IMR-90 (cell line): Measurements from ENCODE around the gene GLIS1. TPM values are rescaled to one million over a fixed set of nuclear protein-coding genes. Genes with fewer than 3 reads are reported as not detected.

Source experiments
- ATAC-seq: fragments of 200-7000 bp; cut with Tn5 transposase; 2 replicates; pipeline ENCODE4 v1.9.1; 2020; ENCODE audit warnings: low read depth, mild to moderate bottlenecking, moderate library complexity
- BruUV-seq: library from RNA; stranded (reverse); fragments of 400-500 nt; replicated peaks from 2 replicates; lab custom pipeline; 2021; lab: Mats Ljungman, UMichigan
- CTCF ChIA-PET: fragments of 300-600 bp; formaldehyde crosslinking; extraction: SDS; loops from one replicate; lab custom pipeline; 2021; ENCODE audit warnings: antibody characterized with exemption; lab: Yijun Ruan, JAX
- POLR2A ChIA-PET: fragments of 300-600 bp; sonication (Branson Sonifier 250); formaldehyde crosslinking; loops from one replicate; lab custom pipeline; 2022; ENCODE audit warnings: antibody characterized with exemption; ENCODE audit not compliant: unreplicated experiment; lab: Charles Lee
- DNase-seq: peaks from one replicate; pipeline ENCODE4 v3.0.0; 2013
- H2AFZ ChIP-seq: replicated peaks from 2 replicates; pipeline ENCODE3; 2013; ENCODE audit warnings: low read length, mild to moderate bottlenecking; ENCODE audit not compliant: poor library complexity
- H2AK5ac ChIP-seq: 2 replicates; pipeline ENCODE4 v1.6.1; 2013; ENCODE audit warnings: low read depth, low read length, inconsistent platforms
- H2AK9ac ChIP-seq: replicated peaks from 2 replicates; pipeline ENCODE3; 2013; ENCODE audit warnings: mild to moderate bottlenecking, low read depth, low read length, moderate library complexity; ENCODE audit not compliant: poor library complexity
- H2BK120ac ChIP-seq: 2 replicates; pipeline ENCODE4 v1.6.1; 2013; ENCODE audit warnings: low read depth, low read length, inconsistent platforms
- H2BK15ac ChIP-seq: 3 replicates; pipeline ENCODE4 v1.6.1; 2013; ENCODE audit warnings: low read depth, low read length, inconsistent platforms
- H2BK20ac ChIP-seq: 2 replicates; pipeline ENCODE4 v1.6.1; 2013; ENCODE audit warnings: low read depth, mild to moderate bottlenecking, inconsistent platforms, low read length, moderate library complexity
- H2BK5ac ChIP-seq: 2 replicates; pipeline ENCODE4 v1.6.1; 2013; ENCODE audit warnings: mild to moderate bottlenecking, low read depth, low read length, inconsistent platforms; ENCODE audit not compliant: poor library complexity, severe bottlenecking
- H3K14ac ChIP-seq: replicated peaks from 2 replicates; pipeline ENCODE4 v1.6.1; 2013; ENCODE audit warnings: low read depth, low read length, inconsistent platforms
- H3K18ac ChIP-seq: 2 replicates; pipeline ENCODE4 v1.6.1; 2013; ENCODE audit warnings: low read depth, low read length, control low read depth
- H3K23ac ChIP-seq: 2 replicates; pipeline ENCODE4 v1.6.1; 2013; ENCODE audit warnings: low read depth, low read length, inconsistent platforms
- H3K27ac ChIP-seq: 2 replicates; pipeline ENCODE4 v1.5.1; 2013; ENCODE audit warnings: mild to moderate bottlenecking, control low read depth, low read length; ENCODE audit not compliant: insufficient read depth
- H3K27me3 ChIP-seq: 2 replicates; pipeline ENCODE4 v1.6.1; 2013; ENCODE audit warnings: low read length; ENCODE audit not compliant: control insufficient read depth, insufficient read depth
- H3K36me3 ChIP-seq: 2 replicates; pipeline ENCODE4 v1.6.1; 2013; ENCODE audit warnings: low read length, mixed read lengths; ENCODE audit not compliant: control insufficient read depth, insufficient read depth
- H3K4ac ChIP-seq: 2 replicates; pipeline ENCODE4 v1.6.1; 2013; ENCODE audit warnings: low read depth, low read length, inconsistent platforms
- H3K4me1 ChIP-seq: 2 replicates; pipeline ENCODE4 v1.6.1; 2013; ENCODE audit warnings: low read length, mixed read lengths; ENCODE audit not compliant: control insufficient read depth, insufficient read depth
- H3K4me2 ChIP-seq: 2 replicates; pipeline ENCODE4 v1.6.1; 2013; ENCODE audit warnings: low read depth, mild to moderate bottlenecking, control low read depth, low read length, moderate library complexity
- H3K4me3 ChIP-seq: 2 replicates; pipeline ENCODE4 v1.5.1; 2013; ENCODE audit warnings: low read depth, mild to moderate bottlenecking, control low read depth, low read length, moderate library complexity; ENCODE audit not compliant: insufficient read depth
- H3K56ac ChIP-seq: 2 replicates; pipeline ENCODE4 v1.6.1; 2013; ENCODE audit warnings: low read length, inconsistent platforms; ENCODE audit not compliant: insufficient read depth; ENCODE audit errors: extremely low read depth
- H3K79me1 ChIP-seq, 2 experiments: 2 replicates each; pipeline ENCODE4 v1.6.1; 2013; ENCODE audit warnings: low read length in 2 of 2, inconsistent platforms in 1 of 2, low read depth in 1 of 2
- H3K9ac ChIP-seq: 2 replicates; pipeline ENCODE4 v1.6.1; 2013; ENCODE audit warnings: low read depth, low read length, control low read depth
- H3K9me1 ChIP-seq: 2 replicates; pipeline ENCODE4 v1.6.1; 2013; ENCODE audit warnings: low read length, inconsistent platforms; ENCODE audit not compliant: insufficient read depth
- H3K9me3 ChIP-seq: 2 replicates; pipeline ENCODE4 v1.6.1; 2013; ENCODE audit warnings: low read length; ENCODE audit not compliant: control insufficient read depth, insufficient read depth
- H4K20me1 ChIP-seq: 2 replicates; pipeline ENCODE4 v1.6.1; 2013; ENCODE audit warnings: low read length, inconsistent platforms; ENCODE audit not compliant: insufficient read depth
- H4K5ac ChIP-seq: 2 replicates; pipeline ENCODE4 v1.6.1; 2013; ENCODE audit warnings: mild to moderate bottlenecking, low read depth, low read length, control low read depth
- H4K8ac ChIP-seq, 2 experiments: 2 replicates each; pipeline ENCODE4 v1.6.1; 2013; ENCODE audit warnings: low read depth in 2 of 2, low read length in 2 of 2, control low read depth in 1 of 2, inconsistent platforms in 1 of 2
- H4K91ac ChIP-seq: 2 replicates; pipeline ENCODE4 v1.6.1; 2013; ENCODE audit warnings: low read depth, low read length, inconsistent platforms; ENCODE audit not compliant: insufficient read depth
- BHLHE40 ChIP-seq: fragments of 150-350 bp; IDR thresholded peaks from 2 replicates; pipeline ENCODE4 v1.6.1; 2016; ENCODE audit warnings: mild to moderate bottlenecking, low read depth, low read length
- CHD1 ChIP-seq: IDR thresholded peaks from 2 replicates; pipeline ENCODE4 v1.6.1; 2012; ENCODE audit warnings: low read depth, low read length, improper control_type of control experiment
- ELK1 ChIP-seq: fragments of 150-350 bp; IDR thresholded peaks from 2 replicates; pipeline ENCODE4 v1.6.1; 2016; ENCODE audit warnings: low read depth, mild to moderate bottlenecking, low read length, moderate library complexity, borderline replicate concordance
- MAZ ChIP-seq: IDR thresholded peaks from 2 replicates; pipeline ENCODE4 v1.6.1; 2012; ENCODE audit warnings: low read depth, mild to moderate bottlenecking, low read length, improper control_type of control experiment, moderate library complexity, borderline replicate concordance
- NFE2L2 ChIP-seq: fragments of 150-350 bp; IDR thresholded peaks from 2 replicates; pipeline ENCODE4 v1.6.1; 2016; ENCODE audit warnings: low read depth, mild to moderate bottlenecking, low read length
- POLR2A ChIP-seq: IDR thresholded peaks from 2 replicates; pipeline ENCODE4 v1.6.1; 2012; ENCODE audit warnings: mild to moderate bottlenecking, low read depth, low read length
- RAD21 ChIP-seq: IDR thresholded peaks from 2 replicates; pipeline ENCODE4 v1.6.1; 2012; ENCODE audit warnings: low read length, improper control_type of control experiment
- SMC3 ChIP-seq: fragments of 150-350 bp; IDR thresholded peaks from 2 replicates; pipeline ENCODE4 v1.6.1; 2016; ENCODE audit warnings: low read depth, mild to moderate bottlenecking, antibody characterized with exemption, low read length, moderate library complexity
- WGBS, 2 experiments: methylation state at CpG; one replicate each; pipeline versions ENCODE4 v1.1.5 to v1.1.7; 2013; ENCODE audit warnings: missing lambda C conversion rate in 2 of 2; ENCODE audit not compliant: insufficient read length in 1 of 2; ENCODE audit errors: extremely low coverage in 2 of 2; 5-methylcytosine and 5-hydroxymethylcytosine counted together
- dilution Hi-C: fragments of 300-500 bp; cut with HindIII; formaldehyde crosslinking; loops from one replicate; pipeline ENCODE4 v1.14.3; 2018; ENCODE audit warnings: low sequenced_read_pairs; ENCODE audit not compliant: unreplicated experiment
- in situ Hi-C: fragments of 300-500 bp; cut with MboI; formaldehyde crosslinking; loops from 3 replicates; pipeline ENCODE4 v1.14.3; 2019; ENCODE audit warnings: low sequenced_read_pairs, inconsistent platforms, mixed read lengths
- intact Hi-C: fragments of 100-400 bp; cut with micrococcal nuclease; formaldehyde crosslinking; loops from 2 replicates; pipeline ENCODE4 v1.10.0; 2022
- polyA plus RNA-seq, 3 experiments: library from polyadenylated mRNA; depleted of rRNA; stranded (reverse); fragments of >200 nt; gene quantifications; 2 replicates each; pipeline ENCODE4 v1.2.3, GENCODE V29; 2012; ENCODE audit warnings: low replicate concordance in 1 of 3
- total RNA-seq: library from RNA; depleted of rRNA; stranded (reverse); fragments of >200 nt; gene quantifications from 2 replicates; pipeline ENCODE4 v1.2.3, GENCODE V29; 2012

Gene GLIS1
- total and polyA plus RNA-seq, 2 of the 4 experiments (the other 2 are of a cell fraction) = 0.18 to 2.3 TPM

- dilution Hi-C loops = no loop called here
- H2AFZ ChIP-seq = peak overlapping the region; percentile 9
- no peak overlapping the region for H2BK120ac ChIP-seq
- in situ Hi-C loops = no loop called here
- no peak overlapping the region for H3K27ac ChIP-seq
- H3K23ac ChIP-seq = no peak overlapping the region
- no peak overlapping the region for H3K18ac ChIP-seq
- H3K79me1 ChIP-seq = no peaks in the 10 kb centered on the region
- CTCF ChIA-PET = no interaction called here
- BruUV-seq = no TSS peak
- H3K4me1 ChIP-seq = peaks cover 5% of the 10 kb centered on the region
- no peak overlapping the region for H2BK15ac ChIP-seq
- H3K27me3 ChIP-seq = peaks cover 2% of the 10 kb centered on the region; the same call in 1 of the 2 replicates
- H3K14ac ChIP-seq = no peak overlapping the region
- no peak overlapping the region for H2AK5ac ChIP-seq
- H3K4me2 ChIP-seq = no peak overlapping the region
- H3K36me3 ChIP-seq = peaks cover 1% of the 10 kb centered on the region; the same call in 1 of the 2 replicates
- TF ChIP-seq CHD1 = no peak
- TF ChIP-seq MAZ = no peak
- no peak for TF ChIP-seq SMC3
- TF ChIP-seq POLR2A = no peak
- no peak for TF ChIP-seq NFE2L2
- TF ChIP-seq BHLHE40 = no peak
- no peak for TF ChIP-seq RAD21
- TF ChIP-seq ELK1 = no peak
- no peak overlapping the region; the same call in 1 of the 2 replicates for H3K4ac ChIP-seq
- WGBS, 2 experiments = 100% methylated on average over 2 of the region's 13 CpGs; no CpG with 5 or more reads in 1 of the 2 experiments
- no peak overlapping the region for H4K8ac ChIP-seq
- H3K9me3 ChIP-seq = no peaks in the 10 kb centered on the region
- no peak overlapping the region for H4K5ac ChIP-seq
- intact Hi-C loops = no loop called here
- H3K4me3 ChIP-seq = no peak overlapping the region
- H3K9ac ChIP-seq = no peak overlapping the region
- DNase-seq (no peak), ATAC-seq (no peak)
- POLR2A ChIA-PET = no interaction called here
- H2AK9ac ChIP-seq = no peak overlapping the region
- no peak overlapping the region for H3K56ac ChIP-seq
- H2BK5ac ChIP-seq = no peak overlapping the region
- H4K91ac ChIP-seq = no peak overlapping the region
- H4K20me1 ChIP-seq = no peaks in the 10 kb centered on the region
- H3K9me1 ChIP-seq = no peaks in the 10 kb centered on the region
- H2BK20ac ChIP-seq = no peak overlapping the region
Measured at GRCh38 chr1:53509775-53510174, 229.2 kb downstream of the GLIS1 start.
